Activated CD8-positive, alpha-beta memory T cell treated with anti-CD3 and anti-CD28 coated beads for 36 hours (primary cell): Measurements from ENCODE around the gene FGD5. TPM values are rescaled to one million over a fixed set of nuclear protein-coding genes. Genes with fewer than 3 reads are reported as not detected.

ENCODE experiments used
- CTCF ChIA-PET: fragments of 350-600 bp; sonication (Branson Sonifier 250); formaldehyde crosslinking; loops from one replicate; lab custom pipeline; 2021; ENCODE audit warnings: antibody characterized with exemption; lab: Charles Lee
- POLR2A ChIA-PET: fragments of 350-600 bp; sonication (Branson Sonifier 250); formaldehyde crosslinking; loops from one replicate; lab custom pipeline; 2021; ENCODE audit warnings: antibody characterized with exemption; lab: Charles Lee
- total RNA-seq, 2 experiments: library from RNA; stranded (reverse); gene quantifications; one replicate each; pipeline ENCODE4 v1.2.3, GENCODE V29; 2021

Gene FGD5
- total RNA-seq, 2 experiments from 2014 or later: not detected

GRCh38 chr3:14788644-14789043, 30.1 kb upstream of the FGD5 start:
- ChIA-PET CTCF (no interaction called here), POLR2A (no interaction called here)

GRCh38 chr3:14789221-14789620, 29.5 kb upstream of the FGD5 start:
- ChIA-PET CTCF (no interaction called here), POLR2A (no interaction called here)

GRCh38 chr3:14789640-14790285, 29.0 kb upstream of the FGD5 start:
- CTCF ChIA-PET: interaction anchor here (1.4 to 1.9 kb wide), 2 partner anchors 9 to 132 kb away, joined by 3 to 7 read pairs; no protein-coding TSS in a partner anchor
- POLR2A ChIA-PET: no interaction called here

- CTCF ChIA-PET: interaction anchor here (1.9 kb wide), 1 partner anchor 130 kb away, joined by 7 read pairs; no protein-coding TSS in a partner anchor
Measured at GRCh38 chr3:14791343-14791945, 27.3 kb upstream of the FGD5 start.

GRCh38 chr3:14792691-14793121, 26.1 kb upstream of the FGD5 start:
- ChIA-PET CTCF (no interaction called here), POLR2A (no interaction called here)

More at GRCh38 chr3:14791343-14791945, 27.3 kb upstream of the FGD5 start:
- POLR2A ChIA-PET: no interaction called here

GRCh38 chr3:14793126-14793857, 25.5 kb upstream of the FGD5 start:
- POLR2A ChIA-PET: no interaction called here
- CTCF ChIA-PET: no interaction called here

GRCh38 chr3:14793858-14794234, 24.9 kb upstream of the FGD5 start:
- ChIA-PET POLR2A (no interaction called here), CTCF (no interaction called here)

GRCh38 chr3:14794435-14794834, 24.3 kb upstream of the FGD5 start:
- POLR2A ChIA-PET: no interaction called here
- CTCF ChIA-PET: no interaction called here

GRCh38 chr3:14795996-14796395, 22.8 kb upstream of the FGD5 start:
- POLR2A ChIA-PET: no interaction called here
- CTCF ChIA-PET: no interaction called here

- POLR2A ChIA-PET: no interaction called here
- CTCF ChIA-PET: no interaction called here
Measured at GRCh38 chr3:14796403-14797077, 22.2 kb upstream of the FGD5 start.

- ChIA-PET CTCF (no interaction called here), POLR2A (interaction anchor here (0.6 kb wide), 1 partner anchor 68 kb away, joined by 3 read pairs; no protein-coding TSS in a partner anchor)
Measured at GRCh38 chr3:14797731-14798130, 21.0 kb upstream of the FGD5 start.

GRCh38 chr3:14798231-14798630, 20.5 kb upstream of the FGD5 start:
- POLR2A ChIA-PET: interaction anchor here (0.6 kb wide), 1 partner anchor 68 kb away, joined by 3 read pairs; no protein-coding TSS in a partner anchor
- CTCF ChIA-PET: no interaction called here

GRCh38 chr3:14799146-14799545, 19.6 kb upstream of the FGD5 start:
- CTCF ChIA-PET: no interaction called here
- POLR2A ChIA-PET: no interaction called here

GRCh38 chr3:14801031-14801430, 17.7 kb upstream of the FGD5 start:
- POLR2A ChIA-PET: no interaction called here
- CTCF ChIA-PET: no interaction called here

GRCh38 chr3:14801668-14802380, 16.9 kb upstream of the FGD5 start:
- CTCF ChIA-PET: no interaction called here
- POLR2A ChIA-PET: no interaction called here

GRCh38 chr3:14802381-14802731, 16.4 kb upstream of the FGD5 start:
- CTCF ChIA-PET: no interaction called here
- POLR2A ChIA-PET: no interaction called here

GRCh38 chr3:14803101-14803980, 15.4 kb upstream of the FGD5 start:
- ChIA-PET CTCF (no interaction called here), POLR2A (no interaction called here)

- ChIA-PET POLR2A (no interaction called here), CTCF (no interaction called here)
Measured at GRCh38 chr3:14803981-14804834, 14.6 kb upstream of the FGD5 start.
